ENCODE results near the gene ACTR8. TPM values are rescaled to one million over a fixed set of nuclear protein-coding genes. Genes with fewer than 3 reads are reported as not detected.

Gene ACTR8
- total RNA-seq, 1 donor from 2014 or later = 53.5 TPM

- intact Hi-C loops (cut with micrococcal nuclease) = no loop called here
Observed at GRCh38 chr3:53817809-53818208, 64.1 kb downstream of the ACTR8 start.

GRCh38 chr3:53817211-53817610 lies 64.7 kb downstream of the ACTR8 start:
- intact Hi-C loops (cut with micrococcal nuclease) = no loop called here

Other genes with a start within 250 kb of the ACTR8 start
- gene CHDH, start 35.7 kb downstream of the ACTR8 start, total RNA-seq = 8.7 and 12.1 TPM in 2 replicates
- gene IL17RB, start 35.6 kb downstream of the ACTR8 start, total RNA-seq = 58.0 and 63.5 TPM in 2 replicates
- gene SELENOK, start 9.7 kb upstream of the ACTR8 start, total RNA-seq = 53.1 and 57.1 TPM in 2 replicates
- not detected in 2 replicates for gene CACNA2D3, start 240.4 kb upstream of the ACTR8 start, total RNA-seq

All from T-helper 2 cell treated with Interferon-gamma antibody and Interleukin-4, amounts not matched to agents 100 ng/mL and 5 ng/mL, for 36 hours (primary cell).